Lower leg skin (tissue), 3 donors: ENCODE measurements around the gene FKBP1A.

ENCODE experiments used
- CTCF ChIP-seq, 3 donors: fragments of 450-650 bp; IDR thresholded peaks; one replicate each; pipeline ENCODE4 v1.5.1; 2016; ENCODE audit warnings: antibody characterized with exemption in 3 of 3, mild to moderate bottlenecking in 3 of 3, moderate library complexity in 2 of 3
- POLR2A ChIP-seq, 2 donors: fragments of 450-650 bp; IDR thresholded peaks; one replicate each; pipeline ENCODE4 v1.6.1; 2016 to 2017; ENCODE audit warnings: antibody characterized with exemption in 2 of 2, mild to moderate bottlenecking in 1 of 2, moderate library complexity in 1 of 2

- TF ChIP-seq CTCF (IDR thresholded peaks at IDR 0.05) (no peak), POLR2A (IDR thresholded peaks at IDR 0.05) (no peak)
Measured at GRCh38 chr20:1326031-1326930, 66.6 kb downstream of the FKBP1A start.
